K562 (cell line): Measurements from ENCODE around the gene ACADVL. TPM values are rescaled to one million over a fixed set of nuclear protein-coding genes. Genes with fewer than 3 reads are reported as not detected.
A peak's percentile ranks its signal among the peaks of the same experiment; 100 is the strongest.

Source experiments
- DACH1 ChIP-seq: fragments of 450-650 bp; IDR thresholded peaks from 2 replicates; pipeline ENCODE4 v1.6.1; 2018; ENCODE audit not compliant: partially characterized antibody
- EP400 ChIP-seq: fragments of 450-650 bp; IDR thresholded peaks from 2 replicates; pipeline ENCODE4 v1.6.1; 2017; ENCODE audit warnings: antibody characterized with exemption, mild to moderate bottlenecking, moderate library complexity
- ILF3 ChIP-seq: fragments of 450-650 bp; IDR thresholded peaks from 2 replicates; pipeline ENCODE4 v1.6.1; 2018; ENCODE audit warnings: antibody characterized with exemption, mild to moderate bottlenecking, moderate library complexity, borderline replicate concordance
- LCOR ChIP-seq: sonication (generic); formaldehyde crosslinking; IDR thresholded peaks from 2 replicates; pipeline ENCODE4 v1.8.0; 2022; ENCODE audit warnings: mild to moderate bottlenecking, missing genetic modification reagents
- MLX ChIP-seq, 2 experiments: fragments of 450-650 bp in 1 of 2; sonication (generic) in 1 of 2; formaldehyde crosslinking; conservative IDR thresholded peaks; 2 replicates each; pipeline versions ENCODE4 v1.4.0 to v1.8.1; 2020 to 2022; ENCODE audit warnings: mild to moderate bottlenecking in 1 of 2, missing genetic modification reagents in 1 of 2
- POLR2AphosphoS2 ChIP-seq: IDR thresholded peaks from 2 replicates; pipeline ENCODE4 v1.6.1; 2012; ENCODE audit warnings: low read length, improper control_type of control experiment
- SAFB2 ChIP-seq: fragments of 200-400 bp; formaldehyde crosslinking; IDR thresholded peaks from 2 replicates; pipeline ENCODE4 v1.6.1; 2018; ENCODE audit warnings: borderline replicate concordance, low read length, low read depth, moderate library complexity; ENCODE audit not compliant: severe bottlenecking
- SIN3A ChIP-seq, 2 experiments: fragments of 150-350 bp in 1 of 2; IDR thresholded peaks; 2 replicates each; pipeline ENCODE4 v1.6.1; 2011 to 2016; ENCODE audit warnings: borderline replicate concordance in 2 of 2, low read depth in 2 of 2, low read length in 2 of 2, mild to moderate bottlenecking in 2 of 2, moderate library complexity in 2 of 2; ENCODE audit not compliant: control insufficient read depth in 1 of 2
- SMARCA5 ChIP-seq: fragments of 450-650 bp; IDR thresholded peaks from 2 replicates; pipeline ENCODE4 v1.6.1; 2016
- STAT6 ChIP-seq: sonication (generic); formaldehyde crosslinking; IDR thresholded peaks from 2 replicates; pipeline ENCODE4 v1.8.1; 2023; ENCODE audit warnings: mild to moderate bottlenecking, missing genetic modification reagents
- TCF7L2 ChIP-seq: fragments of 150-350 bp; IDR thresholded peaks from 2 replicates; pipeline ENCODE4 v1.6.1; 2016; ENCODE audit warnings: low read depth, mild to moderate bottlenecking, low read length, moderate library complexity
- ZC3H11A ChIP-seq: IDR thresholded peaks from 2 replicates; pipeline ENCODE4 v1.6.1; 2012; ENCODE audit warnings: low read depth, low read length, improper control_type of control experiment
- ZNF592 ChIP-seq: fragments of 450-650 bp; IDR thresholded peaks from 2 replicates; pipeline ENCODE4 v1.6.1; 2017; ENCODE audit warnings: antibody characterized with exemption, mild to moderate bottlenecking
- ZNF696 ChIP-seq: fragments of 250-450 bp; sonication (Bioruptor Pico); conservative IDR thresholded peaks from 2 replicates; pipeline ENCODE4 v1.4.0; 2020; ENCODE audit warnings: mild to moderate bottlenecking, moderate library complexity
- polyA plus RNA-seq, 8 experiments: library from polyadenylated mRNA; depleted of rRNA in 4 of 8; stranded (reverse) in 5 of 8; unstranded in 3 of 8; fragments of >200 nt; fragmentation: Nextera tagmentation in 2 of 8; fragmentation: Illumina TruSeq in 1 of 8; extraction: Ambion mirVana in 2 of 8; extraction: Trizol in 1 of 8; gene quantifications; 2 replicates each; pipeline versions ENCODE4 v1.2.1 to v1.2.3, GENCODE V29; 2011 to 2014; ENCODE audit warnings: inconsistent platforms in 1 of 8, missing spikeins in 1 of 8
- total RNA-seq, 7 experiments: library from RNA; depleted of rRNA in 6 of 7; stranded (reverse); fragments of >200 nt in 6 of 7; fragmentation: Illumina TruSeq in 2 of 7; extraction: Trizol in 2 of 7; gene quantifications; 2 replicates each; pipeline versions ENCODE4 v1.2.1 to v1.2.3, GENCODE V29; 2011 to 2021; ENCODE audit warnings: low replicate concordance in 1 of 7
- TF ChIP-seq, protein P1 (sequence below): fragments of 450-650 bp; IDR thresholded peaks from 2 replicates; pipeline ENCODE4 v1.6.1; 2016; ENCODE audit warnings: mild to moderate bottlenecking
- TF ChIP-seq, protein P2 (sequence below): fragments of 450-650 bp; IDR thresholded peaks from 2 replicates; pipeline ENCODE4 v1.6.1; 2016; ENCODE audit warnings: missing biosample characterization, missing genetic modification characterization

The ACADVL gene
- total and polyA plus RNA-seq, 9 of the 15 experiments (the other 6 are each of a cell fraction or from before 2014, with no cell fraction given), result 25.5 to 449 (median 214) TPM

- peak; percentile 96 for TF ChIP-seq EP400
- TF ChIP-seq, protein P1, sequence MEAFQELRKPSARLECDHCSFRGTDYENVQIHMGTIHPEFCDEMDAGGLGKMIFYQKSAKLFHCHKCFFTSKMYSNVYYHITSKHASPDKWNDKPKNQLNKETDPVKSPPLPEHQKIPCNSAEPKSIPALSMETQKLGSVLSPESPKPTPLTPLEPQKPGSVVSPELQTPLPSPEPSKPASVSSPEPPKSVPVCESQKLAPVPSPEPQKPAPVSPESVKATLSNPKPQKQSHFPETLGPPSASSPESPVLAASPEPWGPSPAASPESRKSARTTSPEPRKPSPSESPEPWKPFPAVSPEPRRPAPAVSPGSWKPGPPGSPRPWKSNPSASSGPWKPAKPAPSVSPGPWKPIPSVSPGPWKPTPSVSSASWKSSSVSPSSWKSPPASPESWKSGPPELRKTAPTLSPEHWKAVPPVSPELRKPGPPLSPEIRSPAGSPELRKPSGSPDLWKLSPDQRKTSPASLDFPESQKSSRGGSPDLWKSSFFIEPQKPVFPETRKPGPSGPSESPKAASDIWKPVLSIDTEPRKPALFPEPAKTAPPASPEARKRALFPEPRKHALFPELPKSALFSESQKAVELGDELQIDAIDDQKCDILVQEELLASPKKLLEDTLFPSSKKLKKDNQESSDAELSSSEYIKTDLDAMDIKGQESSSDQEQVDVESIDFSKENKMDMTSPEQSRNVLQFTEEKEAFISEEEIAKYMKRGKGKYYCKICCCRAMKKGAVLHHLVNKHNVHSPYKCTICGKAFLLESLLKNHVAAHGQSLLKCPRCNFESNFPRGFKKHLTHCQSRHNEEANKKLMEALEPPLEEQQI, result no peak
- no peak for TF ChIP-seq MLX (CRISPR knock-in tag; conservative IDR thresholded peaks at IDR 0.05)
- no peak for TF ChIP-seq ZNF592
- TF ChIP-seq ZC3H11A, result no peak
- TF ChIP-seq LCOR, result peak; percentile 94
- TF ChIP-seq SAFB2, result no peak
- TF ChIP-seq SMARCA5, result no peak
- peak; percentile 99 for TF ChIP-seq POLR2AphosphoS2
- TF ChIP-seq ZNF696 (CRISPR knock-in tag), result no peak
- TF ChIP-seq, protein P2, sequence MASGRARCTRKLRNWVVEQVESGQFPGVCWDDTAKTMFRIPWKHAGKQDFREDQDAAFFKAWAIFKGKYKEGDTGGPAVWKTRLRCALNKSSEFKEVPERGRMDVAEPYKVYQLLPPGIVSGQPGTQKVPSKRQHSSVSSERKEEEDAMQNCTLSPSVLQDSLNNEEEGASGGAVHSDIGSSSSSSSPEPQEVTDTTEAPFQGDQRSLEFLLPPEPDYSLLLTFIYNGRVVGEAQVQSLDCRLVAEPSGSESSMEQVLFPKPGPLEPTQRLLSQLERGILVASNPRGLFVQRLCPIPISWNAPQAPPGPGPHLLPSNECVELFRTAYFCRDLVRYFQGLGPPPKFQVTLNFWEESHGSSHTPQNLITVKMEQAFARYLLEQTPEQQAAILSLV (tag), result no peak
- 0 out of 2 replicates have a peak, but pooled peaks have one; percentile 61 for TF ChIP-seq ILF3
- TF ChIP-seq SIN3A (IDR thresholded peaks at IDR 0.05; ENCODE audit: borderline replicate concordance in 2 of 2, control insufficient read depth in 1 of 2, low read depth in 2 of 2, low read length in 2 of 2), result peak; percentile 96
- TF ChIP-seq TCF7L2, result no peak
- TF ChIP-seq DACH1, result peak; percentile 66
- no peak for TF ChIP-seq STAT6 (CRISPR knock-in tag)
These were observed 23.1 kb downstream of the ACADVL start (continued) for GRCh38 chr17:7242717-7243452.
